ENCODE results near the gene OTOP3.

DNA sequence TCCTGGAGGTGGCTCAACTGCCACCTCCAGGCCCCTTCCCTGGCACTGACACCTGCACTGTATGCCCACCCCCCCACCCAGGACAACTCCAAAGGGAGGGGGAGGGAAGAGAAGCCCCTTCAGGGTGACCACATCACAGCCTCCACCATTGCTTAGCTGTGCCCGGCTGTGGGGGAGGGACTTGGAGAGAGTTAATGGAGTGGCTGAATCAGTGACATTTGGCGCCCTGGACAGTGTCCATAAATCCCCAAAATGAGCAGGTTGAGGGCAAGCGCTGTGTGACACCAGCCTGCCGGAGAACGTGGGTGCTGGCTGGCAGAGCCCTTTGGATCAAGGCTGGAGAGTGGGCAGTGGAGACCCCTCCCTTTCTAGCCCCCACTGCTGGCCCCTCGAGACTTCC is 13.5 kb upstream of the OTOP3 start:
- TF ChIP-seq CTCF (conservative IDR thresholded peaks at IDR 0.05; ENCODE audit: low read depth, low read length) = no peak
- no peak for TF ChIP-seq EZH2 (IDR thresholded peaks at IDR 0.05; ENCODE audit: low read length, unreplicated experiment)

Data from PC-3 (cell line).